H1 (cell line): ENCODE measurements around the gene CD4. TPM values are rescaled to one million over a fixed set of nuclear protein-coding genes. Genes with fewer than 3 reads are reported as not detected.
A peak's percentile ranks its signal among the peaks of the same experiment; 100 is the strongest.

Experiments
- CTCF ChIA-PET: fragments of 300-600 bp; sonication (Branson Sonifier 250); formaldehyde crosslinking; loops from one replicate; lab custom pipeline; 2021; ENCODE audit not compliant: partially characterized antibody; lab: Charles Lee
- POLR2A ChIA-PET: fragments of 300-600 bp; sonication (Branson Sonifier 250); formaldehyde crosslinking; loops from one replicate; lab custom pipeline; 2021; ENCODE audit warnings: inconsistent platforms; ENCODE audit not compliant: partially characterized antibody; lab: Charles Lee
- DNase-seq, 2 experiments: peaks; one replicate each; pipeline versions ENCODE4 v3.0.0 to v3.0.0-alpha.2; 2010 to 2022; ENCODE audit warnings: low spot score in 2 of 2, low read depth in 1 of 2, mixed read lengths in 1 of 2
- FAIRE-seq: peaks from 2 replicates; lab custom pipeline; 2011; peaks lifted over from hg19 to GRCh38; lab: Jason Lieb, UNC
- H2AFZ ChIP-seq: 2 replicates; pipeline ENCODE4 v1.8.1; 2012; ENCODE audit warnings: low read length, inconsistent platforms
- H2AK5ac ChIP-seq: 2 replicates; pipeline ENCODE4 v1.6.1; 2013; ENCODE audit warnings: low read depth, low read length
- H2BK120ac ChIP-seq: replicated peaks from 2 replicates; pipeline ENCODE3; 2013; ENCODE audit warnings: low read depth, low read length, inconsistent platforms
- H2BK12ac ChIP-seq: 2 replicates; pipeline ENCODE4 v1.6.1; 2013; ENCODE audit warnings: low read depth, low read length
- H2BK15ac ChIP-seq: 2 replicates; pipeline ENCODE4 v1.6.1; 2013; ENCODE audit warnings: low read length
- H2BK20ac ChIP-seq: 2 replicates; pipeline ENCODE4 v1.6.1; 2013; ENCODE audit warnings: low read length
- H2BK5ac ChIP-seq: 2 replicates; pipeline ENCODE4 v1.6.1; 2013; ENCODE audit warnings: low read depth, low read length
- H3K14ac ChIP-seq: 2 replicates; pipeline ENCODE4 v1.6.1; 2013; ENCODE audit warnings: inconsistent platforms; ENCODE audit not compliant: insufficient read length
- H3K18ac ChIP-seq: 2 replicates; pipeline ENCODE4 v1.6.1; 2013; ENCODE audit warnings: low read length; ENCODE audit errors: extremely low read depth
- H3K23ac ChIP-seq: 2 replicates; pipeline ENCODE4 v1.6.1; 2013; ENCODE audit warnings: inconsistent platforms; ENCODE audit not compliant: insufficient read length
- H3K23me2 ChIP-seq: 2 replicates; pipeline ENCODE4 v1.6.1; 2013; ENCODE audit warnings: low read depth, low read length
- H3K27ac ChIP-seq: 2 replicates; pipeline ENCODE4 v1.6.1; 2011; ENCODE audit warnings: low read depth, low read length, inconsistent platforms
- H3K27me3 ChIP-seq, 4 experiments: replicated peaks in 1 of 4; 1 replicate in 1 of 4; 2 replicates in 3 of 4; pipeline versions ENCODE4 v1.6.1 to v1.8.1; 2011 to 2013; ENCODE audit warnings: low read length in 3 of 4, mild to moderate bottlenecking in 3 of 4, inconsistent platforms in 2 of 4, mixed read lengths in 2 of 4, moderate library complexity in 1 of 4; ENCODE audit not compliant: control insufficient read depth in 3 of 4, insufficient read depth in 3 of 4; ENCODE audit errors: extremely low read depth in 1 of 4
- H3K36me3 ChIP-seq, 4 experiments: 2 replicates each; pipeline versions ENCODE4 v1.6.1 to v1.8.1; 2011 to 2013; ENCODE audit warnings: mild to moderate bottlenecking in 4 of 4, low read length in 3 of 4, moderate library complexity in 2 of 4, control low read depth in 1 of 4, inconsistent platforms in 1 of 4; ENCODE audit not compliant: insufficient read depth in 4 of 4, control insufficient read depth in 2 of 4
- H3K4ac ChIP-seq: replicated peaks from 2 replicates; pipeline ENCODE3; 2013; ENCODE audit warnings: low read length, low read depth, mixed read lengths, inconsistent platforms; ENCODE audit not compliant: insufficient read length
- H3K4me1 ChIP-seq, 4 experiments: replicated peaks in 1 of 4; 1 replicate in 1 of 4; 2 replicates in 3 of 4; pipeline versions ENCODE4 v1.6.1 to v1.8.1; 2011 to 2013; ENCODE audit warnings: low read length in 3 of 4, inconsistent platforms in 2 of 4, mixed read lengths in 1 of 4; ENCODE audit not compliant: insufficient read depth in 4 of 4, control insufficient read depth in 3 of 4
- H3K4me2 ChIP-seq, 2 experiments: 2 replicates each; pipeline versions ENCODE4 v1.6.1 to v1.8.1; 2011 to 2013; ENCODE audit warnings: low read depth in 2 of 2, low read length in 2 of 2, control low read depth in 1 of 2, inconsistent platforms in 1 of 2, mild to moderate bottlenecking in 1 of 2; ENCODE audit not compliant: insufficient read depth in 1 of 2
- H3K4me3 ChIP-seq, 4 experiments: fragments of 200-600, 300-600 bp in 1 of 4; sonication (generic), shearing (Covaris generic), sonication (Bioruptor Twin) in 1 of 4; 2 replicates each; pipeline versions ENCODE4 v1.5.1 to v1.8.1; 2011 to 2016; ENCODE audit warnings: low read length in 4 of 4, low read depth in 3 of 4, control low read depth in 2 of 4, inconsistent platforms in 2 of 4, mild to moderate bottlenecking in 2 of 4, mixed read lengths in 1 of 4, moderate library complexity in 1 of 4; ENCODE audit not compliant: insufficient read depth in 2 of 4; ENCODE audit errors: extremely low read depth in 1 of 4
- H3K56ac ChIP-seq: replicated peaks from 2 replicates; pipeline ENCODE3; 2013; ENCODE audit warnings: low read depth, mild to moderate bottlenecking, mixed read lengths, low read length, inconsistent platforms; ENCODE audit not compliant: insufficient read length
- H3K79me1 ChIP-seq: 2 replicates; pipeline ENCODE4 v1.6.1; 2013; ENCODE audit warnings: low read depth, low read length, control low read depth
- H3K79me2 ChIP-seq, 2 experiments: 2 replicates each; pipeline versions ENCODE4 v1.6.1 to v1.8.1; 2012 to 2013; ENCODE audit warnings: low read length in 2 of 2, mild to moderate bottlenecking in 2 of 2, inconsistent platforms in 1 of 2; ENCODE audit not compliant: insufficient read depth in 2 of 2, control insufficient read depth in 1 of 2
- H3K9ac ChIP-seq, 4 experiments: replicated peaks in 1 of 4; 1 replicate in 1 of 4; 2 replicates in 3 of 4; pipeline versions ENCODE4 v1.6.1 to v1.8.1; 2011 to 2013; ENCODE audit warnings: low read depth in 3 of 4, low read length in 3 of 4, control low read depth in 2 of 4, mild to moderate bottlenecking in 2 of 4, moderate library complexity in 2 of 4, inconsistent platforms in 1 of 4; ENCODE audit errors: extremely low read depth in 1 of 4
- H3K9me3 ChIP-seq, 2 experiments: 2 replicates each; pipeline versions ENCODE4 v1.6.1 to v1.8.1; 2012 to 2013; ENCODE audit warnings: mild to moderate bottlenecking in 2 of 2, moderate library complexity in 2 of 2, control low read depth in 1 of 2, inconsistent platforms in 1 of 2, low read depth in 1 of 2, low read length in 1 of 2, mixed read lengths in 1 of 2; ENCODE audit not compliant: insufficient read depth in 2 of 2
- H4K20me1 ChIP-seq, 2 experiments: replicated peaks in 1 of 2; 2 replicates each; pipeline versions ENCODE3 to v1.8.1; 2011 to 2013; ENCODE audit warnings: inconsistent platforms in 2 of 2, low read length in 2 of 2, mild to moderate bottlenecking in 1 of 2; ENCODE audit not compliant: insufficient read depth in 2 of 2, control insufficient read depth in 1 of 2
- H4K5ac ChIP-seq: 2 replicates; pipeline ENCODE4 v1.6.1; 2013; ENCODE audit warnings: low read length, low read depth, mixed read lengths, inconsistent platforms; ENCODE audit not compliant: insufficient read length
- H4K8ac ChIP-seq: 2 replicates; pipeline ENCODE4 v1.8.0; 2013; ENCODE audit warnings: mild to moderate bottlenecking, moderate library complexity, low read length, inconsistent platforms; ENCODE audit not compliant: insufficient read depth; ENCODE audit errors: extremely low read depth
- H4K91ac ChIP-seq: replicated peaks from 2 replicates; pipeline ENCODE3; 2013; ENCODE audit warnings: low read length, mixed read lengths, inconsistent platforms; ENCODE audit not compliant: insufficient read length
- BCL11A ChIP-seq, 2 experiments: IDR thresholded peaks; one replicate each; pipeline ENCODE4 v1.6.1; 2011; ENCODE audit warnings: low read depth in 2 of 2, low read length in 2 of 2, mild to moderate bottlenecking in 2 of 2
- POLR2AphosphoS5 ChIP-seq: IDR thresholded peaks from 2 replicates; pipeline ENCODE4 v1.6.1; 2011; ENCODE audit warnings: low read depth, low read length
- SIRT6 ChIP-seq: IDR thresholded peaks from one replicate; pipeline ENCODE4 v1.7.1; 2012; ENCODE audit warnings: low read length, inconsistent platforms
- whole genome bisulfite sequencing, 2 experiments: shearing (Covaris generic) in 1 of 2; methylation state at CpG; one replicate each; pipeline versions ENCODE4 v1.1.6 to v1.1.7; 2013 to 2015; ENCODE audit warnings: low lambda C conversion rate in 2 of 2, mixed read lengths in 2 of 2, inconsistent platforms in 1 of 2, low coverage in 1 of 2, missing lambda C conversion rate in 1 of 2; ENCODE audit not compliant: insufficient replicate concordance in 2 of 2, insufficient coverage in 1 of 2, insufficient read length in 1 of 2; ENCODE audit errors: extremely low coverage in 1 of 2, missing lambda C conversion rate in 1 of 2; 5-methylcytosine and 5-hydroxymethylcytosine counted together
- polyA plus RNA-seq, 7 experiments: library from polyadenylated mRNA; depleted of rRNA in 3 of 7; stranded (reverse) in 5 of 7; unstranded in 2 of 7; fragments of >200 nt in 5 of 7; fragments of 200-250 nt in 2 of 7; gene quantifications; 1 replicate in 5 of 7; 2 replicates in 1 of 7; 4 replicates in 1 of 7; pipeline versions ENCODE4 v1.2.1 to v1.2.3, GENCODE V29; 2011 to 2013; ENCODE audit warnings: missing spikeins in 2 of 7, mixed read lengths in 2 of 7
- total RNA-seq: library from RNA; stranded (reverse); fragmentation: NEBNext Ultra II Directional; extraction: Animal tissue kit (Norgen Biotek cat#: 25700); gene quantifications from 2 replicates; pipeline ENCODE4 v1.2.1, GENCODE V29; 2021

Gene CD4
- total and polyA plus RNA-seq, 2 of the 8 experiments (the other 6 are each of a cell fraction or from before 2014, with no cell fraction given) = 3.4 to 5.1 TPM

GRCh38 chr12:6845395-6845794 lies 56.1 kb downstream of the CD4 start:
- H4K8ac ChIP-seq = no peak overlapping the region
- H3K27me3 ChIP-seq = no peaks in the 10 kb centered on the region
- no peak overlapping the region for H2BK5ac ChIP-seq
- H2BK20ac ChIP-seq = no peak overlapping the region
- H3K9me3 ChIP-seq = no peaks in the 10 kb centered on the region
- no peak overlapping the region for H3K4ac ChIP-seq
- WGBS, 2 experiments = 96% methylated on average over 10 of the region's 17 CpGs; no CpG with 5 or more reads in 1 of the 2 experiments
- H2BK15ac ChIP-seq = no peak overlapping the region
- peaks cover 0 to 3% of the 10 kb centered on the region in 2 experiments; a peak in 2 of 4 replicates for H3K79me2 ChIP-seq
- H3K14ac ChIP-seq = no peak overlapping the region
- ChIA-PET POLR2A (interaction anchor here (0.6 to 25.7 kb wide), 3 partner anchors 14 to 75 kb away, joined by 3 to 588 read pairs (median 388); partner anchors contain the start of genes GNB3, GPR162, P3H3 and SPSB2), CTCF (interaction anchor here (0.7 to 19.8 kb wide), 4 partner anchors 12 to 139 kb away, joined by 3 to 292 read pairs (median 19); partner anchors contain the start of genes GNB3, MLF2 and P3H3)
- H3K23me2 ChIP-seq = peaks cover 3% of the 10 kb centered on the region
- H2BK12ac ChIP-seq = no peak overlapping the region
- no peak overlapping the region for H3K27ac ChIP-seq
- H2AK5ac ChIP-seq = no peak overlapping the region
- no peak overlapping the region for H2BK120ac ChIP-seq
- no peak overlapping the region for H3K18ac ChIP-seq
- DNase-seq (no peak), FAIRE-seq (no peak)
- H3K23ac ChIP-seq = no peak overlapping the region
- H3K79me1 ChIP-seq = peaks cover 2% of the 10 kb centered on the region
- no peak overlapping the region for H3K9ac ChIP-seq
- H3K4me1 ChIP-seq = peaks cover 0 to 6% (median 0%) of the 10 kb centered on the region in 4 experiments; a peak in 1 of 7 replicates
- H3K56ac ChIP-seq = no peak overlapping the region
- H4K91ac ChIP-seq = no peak overlapping the region
- 0 out of 2 replicates have a peak, but pooled peaks have one; percentile 22 for TF ChIP-seq POLR2AphosphoS5
- TF ChIP-seq SIRT6 = no peak
- TF ChIP-seq BCL11A (IDR thresholded peaks at IDR 0.05; ENCODE audit: low read depth in 2 of 2, low read length in 2 of 2) = no peak
- no peak overlapping the region for H2AFZ ChIP-seq
- H3K36me3 ChIP-seq = peaks cover 15 to 57% (median 42%) of the 10 kb centered on the region in 4 experiments; a peak in 7 of 8 replicates
- peaks cover 0 to 4% of the 10 kb centered on the region in 2 experiments for H4K20me1 ChIP-seq
- H3K4me3 ChIP-seq = no peak overlapping the region
- H3K4me2 ChIP-seq = no peak overlapping the region
- no peak overlapping the region for H4K5ac ChIP-seq
